ENCODE results near the gene CCDC117.
"Not testable (repeated sequence)": the region's sequence is repeated elsewhere in the genome, so short reads cannot be mapped to it uniquely, and the experiment has no call there.

- TF ChIP-seq SIN3A (IDR thresholded peaks at IDR 0.05; ENCODE audit: borderline replicate concordance, low read depth, low read length); TCF12 (IDR thresholded peaks at IDR 0.05); CTCF (IDR thresholded peaks at IDR 0.05); RAD21 (IDR thresholded peaks at IDR 0.05; ENCODE audit: low read length); MXI1 (IDR thresholded peaks at IDR 0.05; ENCODE audit: low read depth, low read length); TAF1 (IDR thresholded peaks at IDR 0.05; ENCODE audit: borderline replicate concordance, low read depth, low read length); TEAD4 (IDR thresholded peaks at IDR 0.05; ENCODE audit: borderline replicate concordance, insufficient read depth); MEF2A (IDR thresholded peaks at IDR 0.05; ENCODE audit: borderline replicate concordance, low read depth); USF2 (IDR thresholded peaks at IDR 0.05; ENCODE audit: borderline replicate concordance, low read depth, low read length): not testable (repeated sequence)
Measured at GRCh38 chr22:28738876-28739275, 33.6 kb upstream of the CCDC117 start.
